ENCODE measurements around the gene GIMAP5. TPM values are rescaled to one million over a fixed set of nuclear protein-coding genes. Genes with fewer than 3 reads are reported as not detected.
A peak's percentile ranks its signal among the peaks of the same experiment; 100 is the strongest.

The GIMAP5 gene
- total RNA-seq, 6 experiments from 2014 or later, result 2.9 to 9.8 (median 8.0) TPM

GRCh38 chr7:150739033-150739432 lies 1.8 kb downstream of the GIMAP5 start:
- H3K27ac ChIP-seq, result peak overlapping the region; percentile 30 to 85 (median 63)
- H3K9me3 ChIP-seq, result no peaks in the 10 kb centered on the region
- no peak for DNase-seq
- peak overlapping the region; percentile 37 to 48 (median 42) for H3K4me3 ChIP-seq
- peak; percentile 78 to 85 (median 84) for ATAC-seq
- peaks cover 0 to 18% (median 3%) of the 10 kb centered on the region in 4 donors for H3K4me1 ChIP-seq
- intact Hi-C loops (cut with DNase I), result no loop called here
- no peaks in the 10 kb centered on the region for H3K36me3 ChIP-seq
- TF ChIP-seq CTCF (IDR thresholded peaks at IDR 0.05) (peak; percentile 48 to 60 (median 56)), POLR2A (IDR thresholded peaks at IDR 0.05) (no peak)
- H3K27me3 ChIP-seq, result no peaks in the 10 kb centered on the region

GRCh38 chr7:150740053-150740452 lies 2.8 kb downstream of the GIMAP5 start:
- Histone ChIP-seq H3K4me1 (peaks cover 0 to 18% (median 3%) of the 10 kb centered on the region in 4 donors), H3K36me3 (no peaks in the 10 kb centered on the region), H3K9me3 (no peaks in the 10 kb centered on the region), H3K27me3 (no peaks in the 10 kb centered on the region), H3K4me3 (peak overlapping the region; percentile 37 to 48 (median 42)), H3K27ac (peak overlapping the region; percentile 30 to 85 (median 63))
- intact Hi-C loops (cut with DNase I), result loop anchor here in 1 of 2 donors (10.0 kb wide), 1 partner anchor 295 kb away; no protein-coding TSS in a partner anchor
- WGBS (ENCODE audit: insufficient coverage, low coverage, low lambda C conversion rate, missing lambda C conversion rate), result 49% methylated on average over 10 of the region's 10 CpGs
- DNase-seq, result no peak
- TF ChIP-seq POLR2A (IDR thresholded peaks at IDR 0.05) (no peak), CTCF (IDR thresholded peaks at IDR 0.05) (no peak)
- ATAC-seq, result peak in 1 of 4 donors; percentile 4

GRCh38 chr7:150742286-150742968 lies 5.2 kb downstream of the GIMAP5 start:
- no peak for TF ChIP-seq CTCF (IDR thresholded peaks at IDR 0.05)
- no peak for TF ChIP-seq POLR2A (IDR thresholded peaks at IDR 0.05)
- DNase-seq, result no peak
- no peaks in the 10 kb centered on the region for H3K27me3 ChIP-seq
- intact Hi-C loops (cut with DNase I), result loop anchor here in 1 of 2 donors (10.0 kb wide), 1 partner anchor 298 kb away; no protein-coding TSS in a partner anchor
- no peaks in the 10 kb centered on the region for H3K36me3 ChIP-seq
- no peak for ATAC-seq
- H3K4me3 ChIP-seq, result no peak overlapping the region
- H3K27ac ChIP-seq, result no peak overlapping the region
- no peaks in the 10 kb centered on the region for H3K9me3 ChIP-seq
- 87% methylated on average over 5 of the region's 14 CpGs for WGBS (ENCODE audit: insufficient coverage, low coverage, low lambda C conversion rate, missing lambda C conversion rate)
- H3K4me1 ChIP-seq, result peaks cover 0 to 18% (median 3%) of the 10 kb centered on the region in 4 donors

- H3K27ac ChIP-seq, result no peak overlapping the region
- ATAC-seq, result peak in 1 of 4 donors; percentile 9
- intact Hi-C loops (cut with DNase I), result loop anchor here in 1 of 2 donors (10.0 kb wide), 1 partner anchor 299 kb away; no protein-coding TSS in a partner anchor
Observed at GRCh38 chr7:150744041-150744656, 6.9 kb downstream of the GIMAP5 start.

More at GRCh38 chr7:150744041-150744656, 6.9 kb downstream of the GIMAP5 start:
- H3K9me3 ChIP-seq, result no peaks in the 10 kb centered on the region
- no peak for DNase-seq
- H3K4me1 ChIP-seq, result peaks cover 0 to 9% (median 3%) of the 10 kb centered on the region in 4 donors
- TF ChIP-seq POLR2A (IDR thresholded peaks at IDR 0.05) (no peak), CTCF (IDR thresholded peaks at IDR 0.05) (no peak)
- WGBS (ENCODE audit: insufficient coverage, low coverage, low lambda C conversion rate, missing lambda C conversion rate), result 76% methylated on average over 2 of the region's 8 CpGs
- no peaks in the 10 kb centered on the region for H3K27me3 ChIP-seq
- H3K36me3 ChIP-seq, result no peaks in the 10 kb centered on the region
- no peak overlapping the region for H3K4me3 ChIP-seq

Data from right lobe of liver (tissue), 6 donors.